EH (cell line): ENCODE results near the gene FEN1.

ENCODE experiments used
- DNase-seq: peaks from one replicate; pipeline ENCODE4 v3.0.0-alpha.2; 2015; ENCODE audit warnings: low read depth

Gene FEN1

GRCh38 chr11:61817471-61818202 is 24.9 kb downstream of the FEN1 start:
- DNase-seq = no peak

- DNase-seq = peak; percentile 62
Measured at GRCh38 chr11:61820174-61820573, 27.5 kb downstream of the FEN1 start.

- DNase-seq = no peak
Measured at GRCh38 chr11:61826930-61827570, 34.3 kb downstream of the FEN1 start.

GRCh38 chr11:61827571-61828378 is 35.1 kb downstream of the FEN1 start, which contains the start of gene FADS2:
TSS of gene FADS2 (plus strand) at chr11:61828300. CDS start at chr11:61828391, 91 bp downstream.
- DNase-seq = peak; percentile 98

GRCh38 chr11:61828379-61828628 is 35.6 kb downstream of the FEN1 start:
- DNase-seq = no peak

GRCh38 chr11:61828629-61829407 is 36.1 kb downstream of the FEN1 start:
- DNase-seq = peak; percentile 35

- DNase-seq = no peak
Measured at GRCh38 chr11:61829806-61830205, 37.1 kb downstream of the FEN1 start.

GRCh38 chr11:61830237-61831105 is 37.8 kb downstream of the FEN1 start:
- peak; percentile 72 for DNase-seq

GRCh38 chr11:61832207-61832606 is 39.5 kb downstream of the FEN1 start:
- DNase-seq = no peak

GRCh38 chr11:61832754-61833153 is 40.0 kb downstream of the FEN1 start:
- DNase-seq = no peak

GRCh38 chr11:61833471-61833870 is 40.8 kb downstream of the FEN1 start:
- no peak for DNase-seq

GRCh38 chr11:61833926-61834277 is 41.2 kb downstream of the FEN1 start:
- DNase-seq = no peak

GRCh38 chr11:61834278-61835048 is 41.8 kb downstream of the FEN1 start:
- DNase-seq = peak; percentile 73

GRCh38 chr11:61836193-61836592 is 43.5 kb downstream of the FEN1 start:
- DNase-seq = no peak

GRCh38 chr11:61837411-61838005 is 44.8 kb downstream of the FEN1 start:
- DNase-seq = no peak

GRCh38 chr11:61838501-61838900 is 45.8 kb downstream of the FEN1 start:
- no peak for DNase-seq

- DNase-seq = no peak
Measured at GRCh38 chr11:61838921-61839320, 46.2 kb downstream of the FEN1 start.

- no peak for DNase-seq
Measured at GRCh38 chr11:61839742-61840141, 47.0 kb downstream of the FEN1 start.

GRCh38 chr11:61840371-61840770 is 47.7 kb downstream of the FEN1 start:
- no peak for DNase-seq
